Stimulated activated naive B cell treated with anti-CD40 and anti-IgM and Interleukin-4, amounts not matched to agents 10 μg/mL and 1 μg/mL and 100 μg/mL, for 72 hours (primary cell): ENCODE results near the gene WDR70.

Experiments
- ATAC-seq, 2 donors: fragments of 150-1000 bp; cut with Tn5 transposase; replicated peaks; 2 replicates each; pipeline ENCODE4 v1.10.0; 2021; ENCODE audit warnings: moderate library complexity in 1 of 2
- DNase-seq: peaks from one replicate; pipeline ENCODE4 v3.0.0; 2021
- H3K27ac Mint-ChIP-seq: one replicate; pipeline ENCODE4 v1.8.0; 2022; ENCODE audit warnings: mild to moderate bottlenecking, mixed read lengths
- H3K27me3 Mint-ChIP-seq, 2 donors: one replicate each; pipeline ENCODE4 v1.8.0; 2022; ENCODE audit warnings: mixed read lengths in 2 of 2
- H3K36me3 Mint-ChIP-seq, 2 donors: one replicate each; pipeline ENCODE4 v1.8.0; 2022; ENCODE audit warnings: mixed read lengths in 2 of 2, mild to moderate bottlenecking in 1 of 2
- H3K4me1 Mint-ChIP-seq, 2 donors: one replicate each; pipeline ENCODE4 v1.8.0; 2022; ENCODE audit warnings: mixed read lengths in 2 of 2, mild to moderate bottlenecking in 1 of 2
- H3K4me3 Mint-ChIP-seq, 2 donors: one replicate each; pipeline ENCODE4 v1.8.0; 2022; ENCODE audit warnings: mild to moderate bottlenecking in 2 of 2, mixed read lengths in 2 of 2, moderate library complexity in 1 of 2
- H3K9me3 Mint-ChIP-seq, 2 donors: one replicate each; pipeline ENCODE4 v1.8.0; 2022; ENCODE audit warnings: mixed read lengths in 2 of 2, mild to moderate bottlenecking in 1 of 2

The WDR70 gene

DNA sequence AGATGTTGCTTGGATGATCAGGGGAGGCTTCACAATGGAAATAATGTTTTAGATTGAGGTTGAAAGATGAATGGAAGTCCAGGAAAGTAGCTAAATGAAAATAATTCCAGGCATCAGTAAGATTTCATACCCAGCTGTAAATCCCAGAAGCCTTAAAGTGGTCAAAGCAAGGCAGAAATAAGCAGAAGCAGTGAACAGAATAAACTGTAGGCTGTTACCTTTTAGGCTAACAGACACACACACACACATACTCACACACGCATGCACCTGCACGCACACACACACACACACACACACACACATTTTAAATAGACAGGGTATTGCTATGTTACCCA lies 175.3 kb downstream of the WDR70 start:
- H3K27ac Mint-ChIP-seq = no peak overlapping the region
- H3K4me3 Mint-ChIP-seq = no peak overlapping the region
- H3K9me3 Mint-ChIP-seq = peaks cover 1 to 4% of the 10 kb centered on the region in 2 donors
- H3K27me3 Mint-ChIP-seq = no peaks in the 10 kb centered on the region
- DNase-seq (no peak), ATAC-seq (no peak)
- peaks cover 1 to 13% of the 10 kb centered on the region in 2 donors for H3K4me1 Mint-ChIP-seq
- peaks cover 18 to 25% of the 10 kb centered on the region in 2 donors for H3K36me3 Mint-ChIP-seq

- Mint-ChIP-seq H3K36me3 (peaks cover 18 to 25% of the 10 kb centered on the region in 2 donors), H3K27ac (no peak overlapping the region), H3K4me1 (peaks cover 1 to 13% of the 10 kb centered on the region in 2 donors), H3K4me3 (no peak overlapping the region), H3K9me3 (peaks cover 1 to 4% of the 10 kb centered on the region in 2 donors), H3K27me3 (no peaks in the 10 kb centered on the region)
- no peak for DNase-seq
- no peak for ATAC-seq
These were observed 175.8 kb downstream of the WDR70 start for GRCh38 chr5:37554938-37555337.

GRCh38 chr5:37557734-37558293 lies 178.7 kb downstream of the WDR70 start:
- no peak for ATAC-seq
- Mint-ChIP-seq H3K9me3 (peaks cover 0 to 4% of the 10 kb centered on the region in 2 donors), H3K36me3 (peaks cover 8 to 24% of the 10 kb centered on the region in 2 donors), H3K27me3 (no peaks in the 10 kb centered on the region), H3K4me3 (no peak overlapping the region), H3K27ac (no peak overlapping the region), H3K4me1 (peaks cover 1 to 5% of the 10 kb centered on the region in 2 donors)
- no peak for DNase-seq

GRCh38 chr5:37565062-37565670 lies 186.0 kb downstream of the WDR70 start:
- no peaks in the 10 kb centered on the region for H3K4me1 Mint-ChIP-seq
- ATAC-seq (no peak), DNase-seq (no peak)
- H3K9me3 Mint-ChIP-seq = no peaks in the 10 kb centered on the region
- H3K27me3 Mint-ChIP-seq = no peaks in the 10 kb centered on the region
- peaks cover 5 to 13% of the 10 kb centered on the region in 2 donors for H3K36me3 Mint-ChIP-seq
- no peak overlapping the region for H3K4me3 Mint-ChIP-seq
- no peak overlapping the region for H3K27ac Mint-ChIP-seq

DNA sequence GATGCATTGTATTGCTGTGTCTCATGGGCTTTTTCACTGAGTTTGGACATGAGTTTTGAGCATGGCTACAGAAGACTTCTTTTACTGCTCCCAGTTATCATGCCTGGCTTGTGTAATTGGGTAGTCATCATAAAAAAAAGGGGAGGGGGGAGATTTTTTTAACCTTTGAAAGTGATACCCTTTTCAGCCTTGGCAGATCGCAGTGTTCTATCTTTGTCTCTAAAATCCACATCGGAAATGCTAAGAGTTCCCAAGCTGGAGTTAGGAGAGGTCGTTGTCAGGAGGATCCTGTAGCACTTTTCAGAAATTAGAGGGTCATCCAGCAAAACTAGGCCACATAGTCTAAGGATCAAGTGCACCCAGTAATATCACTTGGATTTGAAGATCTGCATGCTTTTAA lies 188.4 kb downstream of the WDR70 start:
- no peak overlapping the region for H3K27ac Mint-ChIP-seq
- H3K9me3 Mint-ChIP-seq = no peaks in the 10 kb centered on the region
- H3K4me1 Mint-ChIP-seq = no peaks in the 10 kb centered on the region
- no peak overlapping the region for H3K4me3 Mint-ChIP-seq
- H3K27me3 Mint-ChIP-seq = no peaks in the 10 kb centered on the region
- peaks cover 13 to 14% of the 10 kb centered on the region in 2 donors for H3K36me3 Mint-ChIP-seq
- ATAC-seq (no peak), DNase-seq (no peak)

- Mint-ChIP-seq H3K27me3 (no peaks in the 10 kb centered on the region), H3K9me3 (no peaks in the 10 kb centered on the region), H3K36me3 (peaks cover 18 to 20% of the 10 kb centered on the region in 2 donors), H3K4me1 (peaks cover 0 to 2% of the 10 kb centered on the region in 2 donors), H3K4me3 (no peak overlapping the region), H3K27ac (no peak overlapping the region)
- ATAC-seq = no peak
- no peak for DNase-seq
These were observed 189.1 kb downstream of the WDR70 start for GRCh38 chr5:37568018-37568753.

GRCh38 chr5:37568893-37569292 lies 189.8 kb downstream of the WDR70 start:
- Mint-ChIP-seq H3K4me3 (no peak overlapping the region), H3K27ac (no peak overlapping the region), H3K27me3 (no peaks in the 10 kb centered on the region), H3K9me3 (no peaks in the 10 kb centered on the region), H3K4me1 (peaks cover 0 to 4% of the 10 kb centered on the region in 2 donors), H3K36me3 (peaks cover 23 to 27% of the 10 kb centered on the region in 2 donors)
- no peak for ATAC-seq
- DNase-seq = no peak

DNA sequence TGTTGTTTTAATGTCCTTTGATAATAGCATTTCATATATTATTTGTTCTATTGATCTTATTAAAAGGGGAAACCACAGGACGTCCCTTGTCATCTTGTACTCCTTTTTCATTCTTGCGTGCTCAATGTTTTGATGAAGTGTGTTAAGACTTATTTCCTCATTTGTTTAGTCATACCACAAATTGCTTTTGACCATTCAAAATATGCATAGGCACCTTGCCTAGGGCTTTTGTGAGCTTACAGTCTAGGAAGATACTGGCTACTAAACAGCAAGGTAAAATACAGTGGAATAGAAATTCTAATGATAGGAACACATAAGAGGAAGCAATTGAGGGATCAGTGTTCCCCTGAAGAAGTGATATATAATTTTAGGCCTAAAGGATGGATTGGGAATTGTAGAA lies 190.3 kb downstream of the WDR70 start:
- no peak overlapping the region for H3K27ac Mint-ChIP-seq

GRCh38 chr5:37570597-37570996 lies 191.5 kb downstream of the WDR70 start:
- DNase-seq (no peak), ATAC-seq (no peak)
- H3K27me3 Mint-ChIP-seq = no peaks in the 10 kb centered on the region
- H3K9me3 Mint-ChIP-seq = no peaks in the 10 kb centered on the region
- H3K4me1 Mint-ChIP-seq = peaks cover 4 to 5% of the 10 kb centered on the region in 2 donors
- H3K27ac Mint-ChIP-seq = no peak overlapping the region
- peaks cover 30 to 35% of the 10 kb centered on the region in 2 donors for H3K36me3 Mint-ChIP-seq
- H3K4me3 Mint-ChIP-seq = no peak overlapping the region

More for the DNA sequence above, 190.3 kb downstream of the WDR70 start:
- Mint-ChIP-seq H3K4me1 (peaks cover under 1 to 4% of the 10 kb centered on the region in 2 donors), H3K27me3 (no peaks in the 10 kb centered on the region), H3K4me3 (no peak overlapping the region), H3K9me3 (no peaks in the 10 kb centered on the region), H3K36me3 (peaks cover 25 to 30% of the 10 kb centered on the region in 2 donors)
- ATAC-seq (no peak), DNase-seq (no peak)

GRCh38 chr5:37571985-37572384 lies 192.9 kb downstream of the WDR70 start:
- Mint-ChIP-seq H3K4me3 (no peak overlapping the region), H3K9me3 (no peaks in the 10 kb centered on the region), H3K27me3 (no peaks in the 10 kb centered on the region), H3K36me3 (peaks cover 30 to 35% of the 10 kb centered on the region in 2 donors), H3K27ac (no peak overlapping the region), H3K4me1 (peaks cover 6 to 10% of the 10 kb centered on the region in 2 donors)
- DNase-seq = no peak
- no peak for ATAC-seq

DNA sequence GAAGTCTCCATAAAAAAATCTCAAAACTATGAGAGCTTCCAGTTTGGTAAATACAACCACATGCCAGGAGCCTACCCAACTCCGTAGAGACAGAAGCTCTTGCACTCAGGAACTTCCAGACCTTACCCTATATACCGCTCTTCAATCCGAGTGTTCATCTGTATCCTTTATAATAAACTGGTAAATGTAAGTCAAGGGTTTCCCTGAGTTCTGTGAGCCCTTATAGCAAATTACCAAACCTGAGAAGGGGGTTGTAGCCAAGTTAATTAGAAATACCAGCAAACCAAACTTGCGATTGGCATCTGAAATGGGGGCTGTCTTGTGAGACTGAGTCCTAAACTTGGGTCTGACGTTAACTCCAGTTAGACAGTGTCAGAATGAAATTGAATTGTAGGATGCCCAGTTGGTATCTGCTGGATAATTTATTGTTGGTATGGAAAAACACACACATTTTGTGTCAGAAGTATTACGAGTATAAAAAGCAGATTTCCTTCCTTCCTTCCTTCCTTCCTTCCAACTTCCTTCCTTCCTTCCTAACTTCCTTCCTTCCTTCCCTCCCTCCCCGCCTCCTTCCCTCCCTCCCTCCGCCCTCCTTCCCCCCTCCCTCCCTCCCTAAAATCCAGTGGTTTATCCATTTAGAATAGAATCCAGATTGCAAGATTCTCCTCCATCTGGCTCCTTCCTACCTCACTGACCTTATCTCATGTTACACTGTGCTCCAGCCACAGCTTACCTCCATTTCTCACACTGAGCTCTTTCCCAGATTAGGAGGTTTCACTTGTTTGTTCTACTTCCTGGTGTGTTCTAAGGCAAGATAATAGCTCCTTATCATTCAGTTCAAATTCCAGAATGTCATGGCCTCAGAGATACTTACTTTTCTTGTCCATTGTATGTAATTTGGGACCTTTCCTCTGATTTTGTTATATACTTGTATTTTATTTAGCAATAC lies 196.7 kb downstream of the WDR70 start:
- no peak for DNase-seq
- Mint-ChIP-seq H3K4me3 (no peak overlapping the region), H3K36me3 (peaks cover 26 to 30% of the 10 kb centered on the region in 2 donors), H3K27me3 (no peaks in the 10 kb centered on the region), H3K9me3 (no peaks in the 10 kb centered on the region), H3K4me1 (peaks cover 6 to 10% of the 10 kb centered on the region in 2 donors), H3K27ac (no peak overlapping the region)
- ATAC-seq = no peak

- Mint-ChIP-seq H3K36me3 (peaks cover 23 to 33% of the 10 kb centered on the region in 2 donors), H3K4me3 (no peak overlapping the region), H3K9me3 (no peaks in the 10 kb centered on the region), H3K27ac (no peak overlapping the region), H3K27me3 (no peaks in the 10 kb centered on the region), H3K4me1 (peaks cover 6 to 10% of the 10 kb centered on the region in 2 donors)
- DNase-seq (no peak), ATAC-seq (no peak)
These were observed 197.4 kb downstream of the WDR70 start for GRCh38 chr5:37576552-37576951.

GRCh38 chr5:37578176-37578575 lies 199.1 kb downstream of the WDR70 start:
- no peaks in the 10 kb centered on the region for H3K9me3 Mint-ChIP-seq
- DNase-seq = no peak
- peaks cover 4 to 10% of the 10 kb centered on the region in 2 donors for H3K4me1 Mint-ChIP-seq
- H3K36me3 Mint-ChIP-seq = peaks cover 12 to 22% of the 10 kb centered on the region in 2 donors
- ATAC-seq = no peak
- H3K4me3 Mint-ChIP-seq = no peak overlapping the region
- no peak overlapping the region for H3K27ac Mint-ChIP-seq
- H3K27me3 Mint-ChIP-seq = no peaks in the 10 kb centered on the region

DNA sequence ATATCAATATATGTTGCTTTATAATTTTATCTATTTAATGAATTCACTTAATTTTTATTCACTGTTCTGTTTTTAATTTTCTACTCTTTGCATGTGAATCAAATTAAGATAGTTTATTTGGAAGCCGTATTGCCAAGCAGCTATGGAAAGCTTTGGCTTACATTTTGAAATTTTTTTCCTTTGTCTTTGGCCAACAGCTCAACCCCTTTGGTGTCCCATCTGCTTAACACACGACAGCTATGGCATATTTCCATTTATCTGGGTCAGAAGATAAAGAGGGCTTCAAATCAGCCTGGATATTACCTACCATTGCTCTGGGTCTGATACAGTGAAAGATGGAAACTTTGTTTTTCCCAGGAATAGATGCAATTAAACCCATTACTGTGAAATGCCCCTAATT lies 201.0 kb downstream of the WDR70 start:
- H3K36me3 Mint-ChIP-seq = peaks cover 0 to 8% of the 10 kb centered on the region in 2 donors
- no peak for DNase-seq
- no peaks in the 10 kb centered on the region for H3K9me3 Mint-ChIP-seq
- H3K27me3 Mint-ChIP-seq = no peaks in the 10 kb centered on the region
- ATAC-seq = no peak
- H3K27ac Mint-ChIP-seq = no peak overlapping the region
- peaks cover 2 to 5% of the 10 kb centered on the region in 2 donors for H3K4me1 Mint-ChIP-seq
- no peak overlapping the region for H3K4me3 Mint-ChIP-seq
